22Rv1 (cell line): Measurements from ENCODE around the gene CAVIN2.

Experiments used
- CTCF ChIP-seq: fragments of 450-650 bp; IDR thresholded peaks from 2 replicates; pipeline ENCODE4 v1.5.1; 2017; ENCODE audit warnings: mild to moderate bottlenecking
- ZFX ChIP-seq: fragments of 450-650 bp; IDR thresholded peaks from 2 replicates; pipeline ENCODE4 v1.6.1; 2017; ENCODE audit warnings: antibody characterized with exemption, borderline replicate concordance

DNA sequence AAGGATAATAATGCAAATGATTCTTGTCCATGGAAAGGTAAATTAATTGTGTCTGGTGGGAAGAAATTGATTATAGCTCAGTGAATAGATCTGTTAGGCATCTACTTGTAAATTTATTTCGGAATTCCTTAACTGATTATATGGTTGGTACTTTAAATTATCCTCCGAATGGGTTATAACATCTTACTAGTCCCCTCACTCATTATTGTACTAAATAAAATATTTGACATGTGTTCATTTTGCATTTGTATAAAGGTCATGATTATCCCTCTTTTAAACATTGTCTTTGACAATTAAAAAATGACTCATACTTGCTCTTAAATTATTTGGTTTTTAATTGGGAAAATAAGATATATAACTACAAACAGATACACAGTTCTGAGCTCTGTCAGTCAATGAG lies 47.4 kb downstream of the CAVIN2 start:
- TF ChIP-seq CTCF (no peak), ZFX (no peak)
